Muscle of leg (tissue), 11 donors: ENCODE results near the gene SPTBN1. TPM values are rescaled to one million over a fixed set of nuclear protein-coding genes. Genes with fewer than 3 reads are reported as not detected.
A peak's percentile ranks its signal among the peaks of the same experiment; 100 is the strongest.

Source experiments
- DNase-seq: peaks from one replicate; pipeline ENCODE4 v3.0.0; 2013
- H3K27ac ChIP-seq: one replicate; pipeline ENCODE4 v1.5.1; 2013; ENCODE audit warnings: mild to moderate bottlenecking, low read length, control low read depth
- H3K27me3 ChIP-seq: one replicate; pipeline ENCODE4 v1.6.1; 2013; ENCODE audit warnings: low read length; ENCODE audit not compliant: control insufficient read depth, insufficient read depth
- H3K36me3 ChIP-seq: one replicate; pipeline ENCODE4 v1.6.1; 2013; ENCODE audit warnings: low read length; ENCODE audit not compliant: control insufficient read depth, insufficient read depth
- H3K4me1 ChIP-seq: one replicate; pipeline ENCODE4 v1.6.1; 2013; ENCODE audit warnings: low read length; ENCODE audit not compliant: control insufficient read depth, insufficient read depth
- H3K4me3 ChIP-seq: one replicate; pipeline ENCODE4 v1.5.1; 2013; ENCODE audit warnings: low read length, control low read depth
- H3K9me3 ChIP-seq: replicated peaks from 2 replicates; pipeline ENCODE4 v1.6.1; 2013; ENCODE audit warnings: low read depth, low read length; ENCODE audit not compliant: control insufficient read depth
- WGBS: methylation state at CpG from one replicate; pipeline ENCODE4 v1.1.5; 2013; ENCODE audit warnings: missing lambda C conversion rate; ENCODE audit not compliant: insufficient coverage; 5-methylcytosine and 5-hydroxymethylcytosine counted together
- polyA plus RNA-seq, 8 donors: library from polyadenylated mRNA; unstranded; fragments of 120-200 nt; gene quantifications; one replicate each; pipeline versions ENCODE4 v1.2.1 to v1.2.3, GENCODE V29; 2013; ENCODE audit warnings: inconsistent platforms in 1 of 8, low replicate concordance in 1 of 8; ENCODE audit not compliant: insufficient read length in 8 of 8, insufficient read depth in 1 of 8
- total RNA-seq: library from RNA; stranded (reverse); fragments of 120-200 nt; gene quantifications from one replicate; pipeline ENCODE4 v1.2.4, GENCODE V29; 2013

The SPTBN1 gene
- total and polyA plus RNA-seq, 9 donors = 228 to 333 (median 273) TPM

DNA sequence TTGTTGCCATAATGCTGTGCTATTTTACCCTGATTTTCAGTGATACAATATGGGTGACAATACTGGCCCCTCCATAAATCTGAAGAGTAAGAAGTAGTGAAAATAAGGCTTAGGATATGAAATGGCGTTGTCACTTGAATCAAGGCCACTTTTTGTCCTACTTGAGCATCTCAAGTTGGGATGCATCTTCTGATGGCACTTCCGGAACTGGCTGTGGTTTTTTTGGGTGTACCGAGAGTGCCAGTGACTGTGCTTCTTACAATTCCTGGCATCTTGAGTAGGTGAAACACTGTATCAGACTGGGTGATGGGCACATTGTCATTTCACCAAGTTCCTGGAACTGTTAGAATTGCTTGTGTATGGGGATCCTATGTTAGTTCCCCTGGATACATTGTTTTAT, 214.9 kb downstream of the SPTBN1 start:
- Histone ChIP-seq H3K27ac (no peak overlapping the region), H3K36me3 (peaks cover 58% of the 10 kb centered on the region), H3K27me3 (no peaks in the 10 kb centered on the region), H3K4me3 (no peak overlapping the region), H3K9me3 (no peaks in the 10 kb centered on the region), H3K4me1 (peaks cover 41% of the 10 kb centered on the region)
- WGBS = 100% methylated on average over 3 of the region's 3 CpGs
- no peak for DNase-seq

DNA sequence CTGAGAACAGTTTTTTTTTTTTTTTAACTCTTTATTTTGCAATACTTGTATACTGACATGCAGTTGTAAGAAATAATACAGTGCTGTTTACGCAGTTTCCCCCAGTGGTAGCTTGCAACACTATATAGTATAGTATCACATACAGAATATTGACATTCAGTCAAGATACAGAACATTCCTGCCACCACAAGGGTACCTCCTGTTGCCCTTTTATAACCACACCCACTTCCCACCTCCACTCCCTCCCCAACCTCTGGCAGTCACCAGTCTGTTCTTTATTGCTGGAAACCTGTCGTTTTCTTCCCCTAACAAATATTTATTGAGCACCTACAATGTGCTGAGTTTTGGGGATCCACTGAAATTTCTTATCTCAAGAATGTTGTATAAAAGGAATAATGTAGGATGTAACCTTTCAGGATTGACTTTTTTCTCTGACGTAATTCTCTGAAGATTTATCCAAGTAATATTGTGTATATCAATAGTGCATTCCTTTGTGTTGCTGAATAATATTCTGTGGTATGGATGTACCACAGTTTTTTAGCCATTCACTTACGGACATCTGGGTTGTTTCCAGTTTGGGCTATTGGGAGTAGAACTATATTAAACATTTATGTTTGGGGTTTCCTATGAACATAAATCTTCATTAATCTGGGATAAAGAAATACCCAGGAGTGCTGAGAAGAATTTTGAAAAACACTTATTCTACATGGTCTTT, 215.9 kb downstream of the SPTBN1 start:
- no peak for DNase-seq
- Histone ChIP-seq H3K4me1 (peaks cover 31% of the 10 kb centered on the region), H3K27me3 (no peaks in the 10 kb centered on the region), H3K9me3 (no peaks in the 10 kb centered on the region), H3K27ac (peak overlapping the region; percentile 93), H3K4me3 (no peak overlapping the region), H3K36me3 (peaks cover 49% of the 10 kb centered on the region)
- no CpG with 5 or more reads among the region's 4 CpGs for whole genome bisulfite sequencing

DNA sequence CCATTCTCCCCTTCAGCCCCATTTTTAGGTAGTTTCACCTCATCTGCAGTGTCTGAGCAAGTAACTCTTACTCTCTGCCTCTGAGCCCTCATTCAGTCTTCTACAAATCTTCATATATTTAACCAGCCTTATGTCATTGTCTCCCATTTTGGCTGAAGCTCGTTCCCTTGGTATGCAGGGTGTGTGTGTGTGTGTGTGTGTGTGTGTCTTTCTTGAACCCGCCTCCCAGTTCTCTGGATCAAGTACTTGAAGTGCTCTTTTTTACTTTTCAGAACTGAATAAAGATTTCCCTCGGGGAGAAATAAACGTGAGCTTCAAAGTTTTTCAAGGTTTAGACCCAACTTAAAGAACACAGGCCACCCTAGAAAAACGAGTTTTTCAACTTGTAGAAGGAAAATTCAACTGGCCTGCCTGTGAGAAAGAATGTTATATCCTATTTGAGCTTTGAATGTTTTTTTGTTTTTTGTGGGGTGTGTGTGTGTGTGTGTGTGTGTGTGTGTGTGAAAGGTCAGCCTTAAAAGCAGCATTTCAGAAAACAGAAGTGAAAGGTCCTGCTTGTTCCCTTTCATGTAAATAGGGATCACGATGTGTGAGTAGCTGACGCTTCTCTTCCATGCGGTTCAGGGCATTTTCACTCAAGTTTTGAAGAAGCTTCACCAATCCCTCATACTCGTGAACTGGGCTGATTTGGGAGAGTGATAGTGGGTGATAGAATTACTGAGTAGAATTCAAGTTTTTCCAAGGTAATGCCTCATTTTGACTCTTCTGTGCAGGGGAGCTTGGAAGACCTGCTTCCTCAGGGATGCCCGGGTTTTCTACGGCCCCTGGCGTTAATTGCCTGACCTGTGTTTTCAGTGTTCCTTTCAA, 216.7 kb downstream of the SPTBN1 start:
- peak; percentile 81 for DNase-seq
- Histone ChIP-seq H3K9me3 (no peaks in the 10 kb centered on the region), H3K27me3 (no peaks in the 10 kb centered on the region), H3K4me3 (no peak overlapping the region), H3K4me1 (peaks cover 28% of the 10 kb centered on the region), H3K36me3 (peaks cover 41% of the 10 kb centered on the region), H3K27ac (peak overlapping the region; percentile 93)
- WGBS = 47% methylated on average over 2 of the region's 12 CpGs

DNA sequence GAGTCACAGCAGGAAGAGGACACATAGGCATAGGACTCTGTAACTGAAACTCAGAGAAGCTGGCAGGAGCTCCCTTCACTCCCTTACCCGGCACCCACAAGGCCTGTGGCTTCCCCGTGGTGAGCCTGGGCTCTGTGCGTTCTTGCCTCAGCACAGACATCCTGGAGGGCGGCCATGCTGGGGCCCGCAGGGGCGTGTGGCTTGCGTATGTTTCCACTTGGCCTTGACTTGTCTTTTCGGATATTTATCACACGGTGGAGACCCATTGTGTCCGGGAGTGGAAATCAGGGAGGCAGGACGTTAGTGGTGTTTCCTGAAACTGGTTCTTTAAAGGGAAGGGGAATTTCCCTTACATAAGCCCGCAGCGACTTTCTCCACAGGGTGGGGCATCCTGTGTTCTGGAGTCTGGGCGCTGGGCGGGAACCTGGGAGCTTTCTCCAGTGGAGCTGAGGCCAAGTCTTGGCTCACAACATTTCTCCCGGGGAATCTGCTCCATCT, 217.4 kb downstream of the SPTBN1 start:
- Histone ChIP-seq H3K36me3 (peaks cover 33% of the 10 kb centered on the region), H3K9me3 (no peaks in the 10 kb centered on the region), H3K4me1 (peaks cover 25% of the 10 kb centered on the region), H3K27ac (peak overlapping the region; percentile 93), H3K27me3 (no peaks in the 10 kb centered on the region), H3K4me3 (no peak overlapping the region)
- 44% methylated on average over 13 of the region's 16 CpGs for WGBS
- peak; percentile 96 for DNase-seq

DNA sequence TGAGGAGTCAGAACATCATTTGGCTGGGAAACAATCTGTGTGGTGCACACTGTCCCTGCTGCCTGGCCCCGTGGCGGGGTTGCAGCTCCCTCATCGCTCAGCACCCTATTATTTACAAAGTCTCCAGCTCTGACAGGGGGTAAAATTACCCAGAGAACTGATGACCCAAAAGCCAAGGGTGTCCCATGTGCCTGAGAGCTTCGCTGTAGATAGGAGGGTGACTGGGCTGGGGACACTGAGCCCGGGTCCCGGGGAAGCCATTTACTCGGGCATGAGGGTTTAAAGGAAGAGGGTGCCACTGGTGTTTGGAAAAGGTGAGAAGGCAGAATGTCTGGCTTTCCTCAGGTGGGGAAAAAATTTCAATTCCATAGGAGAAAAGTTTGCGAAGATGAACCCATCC, 219.2 kb downstream of the SPTBN1 start:
- Histone ChIP-seq H3K27ac (no peak overlapping the region), H3K4me3 (no peak overlapping the region), H3K36me3 (peaks cover 18% of the 10 kb centered on the region), H3K4me1 (peaks cover 27% of the 10 kb centered on the region), H3K9me3 (no peaks in the 10 kb centered on the region), H3K27me3 (no peaks in the 10 kb centered on the region)
- WGBS = 87% methylated on average over 4 of the region's 8 CpGs
- DNase-seq = no peak

DNA sequence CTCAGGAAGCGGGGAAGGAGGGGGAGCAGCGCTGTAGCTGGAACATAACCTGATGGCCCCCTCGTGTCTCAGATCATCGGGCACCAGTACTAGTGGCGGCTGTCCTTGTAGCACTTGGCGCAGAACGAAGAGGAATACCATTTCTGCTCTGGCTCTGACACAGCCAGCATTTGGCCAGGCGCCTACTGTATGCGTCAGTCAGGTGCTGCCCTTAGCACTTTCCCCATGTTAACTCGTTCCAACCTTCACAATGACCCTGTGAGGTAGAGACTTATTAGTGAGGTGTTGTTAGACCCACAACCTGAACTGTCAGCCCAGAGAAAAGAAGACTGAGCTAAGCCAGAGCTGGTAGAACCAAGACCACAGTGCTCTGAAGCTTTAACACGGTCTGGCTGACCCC, 219.6 kb downstream of the SPTBN1 start:
- no peak for DNase-seq
- Histone ChIP-seq H3K36me3 (peaks cover 13% of the 10 kb centered on the region), H3K27ac (no peak overlapping the region), H3K27me3 (no peaks in the 10 kb centered on the region), H3K4me1 (peaks cover 30% of the 10 kb centered on the region), H3K4me3 (no peak overlapping the region), H3K9me3 (no peaks in the 10 kb centered on the region)
- WGBS = 68% methylated on average over 6 of the region's 11 CpGs

DNA sequence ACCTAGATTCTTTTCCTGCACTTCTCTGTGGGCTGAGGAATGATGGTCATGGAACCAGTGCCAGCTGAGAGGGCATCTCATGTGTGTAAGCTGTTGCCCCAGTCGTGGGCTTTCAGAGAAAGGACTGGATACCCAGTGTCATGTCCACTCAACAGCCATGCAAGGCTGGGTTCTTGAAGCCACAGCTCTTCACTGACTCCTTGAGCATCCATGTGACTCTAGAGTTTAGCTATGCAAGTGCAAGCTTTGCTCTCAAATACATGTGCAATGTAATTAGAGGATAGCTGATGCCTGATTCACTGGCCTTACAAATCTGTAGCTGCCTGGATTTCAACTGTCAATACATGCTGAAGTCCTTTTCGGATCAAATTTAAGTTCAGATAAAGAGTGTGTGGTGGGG, 220.5 kb downstream of the SPTBN1 start:
- no peak overlapping the region for H3K4me3 ChIP-seq
- no peaks in the 10 kb centered on the region for H3K27me3 ChIP-seq
- H3K4me1 ChIP-seq = peaks cover 31% of the 10 kb centered on the region
- no peak overlapping the region for H3K27ac ChIP-seq
- 72% methylated on average over 2 of the region's 2 CpGs for WGBS
- H3K36me3 ChIP-seq = peaks cover 9% of the 10 kb centered on the region
- no peaks in the 10 kb centered on the region for H3K9me3 ChIP-seq
- DNase-seq = no peak

DNA sequence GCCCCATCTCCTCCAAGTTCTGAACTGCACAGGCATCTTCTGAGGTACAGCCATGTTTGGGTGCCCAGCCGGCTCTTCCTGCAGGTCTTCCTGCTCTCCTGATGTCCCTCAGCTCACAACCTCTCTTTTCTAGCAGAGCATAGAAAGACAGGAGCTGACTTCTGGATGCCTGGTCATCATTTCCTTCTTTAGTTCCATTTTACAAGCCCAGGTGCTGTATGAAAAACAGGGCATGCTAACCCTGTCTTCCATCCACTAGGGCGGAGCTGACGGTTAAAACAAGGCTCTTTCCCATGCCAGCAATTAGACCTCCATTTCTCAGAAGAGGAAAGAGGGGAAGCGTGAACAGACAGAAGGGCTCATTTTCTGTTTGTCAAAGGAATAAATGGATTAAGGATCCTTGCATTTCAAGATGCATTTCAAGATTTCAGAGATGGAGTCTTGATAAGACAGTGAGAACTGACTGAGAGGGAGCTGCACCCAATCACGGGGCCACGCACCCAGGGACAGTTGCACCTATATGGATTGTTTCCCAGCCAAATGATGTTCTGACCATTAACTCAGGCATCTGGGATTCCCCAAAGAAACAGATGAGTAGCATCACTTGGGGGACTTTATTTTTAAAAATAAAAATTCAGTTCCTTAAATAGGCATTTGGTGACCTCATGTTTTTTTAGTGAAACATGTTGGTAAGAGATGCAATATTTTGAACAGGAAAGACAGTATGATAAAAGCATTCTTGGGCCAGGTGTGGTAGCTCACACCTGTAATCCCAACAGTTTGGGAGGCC, 221.5 kb downstream of the SPTBN1 start:
- Histone ChIP-seq H3K36me3 (peaks cover 4% of the 10 kb centered on the region), H3K27me3 (no peaks in the 10 kb centered on the region), H3K9me3 (no peaks in the 10 kb centered on the region), H3K4me3 (no peak overlapping the region), H3K27ac (no peak overlapping the region), H3K4me1 (peaks cover 31% of the 10 kb centered on the region)
- WGBS = 85% methylated on average over 3 of the region's 6 CpGs
- no peak for DNase-seq

DNA sequence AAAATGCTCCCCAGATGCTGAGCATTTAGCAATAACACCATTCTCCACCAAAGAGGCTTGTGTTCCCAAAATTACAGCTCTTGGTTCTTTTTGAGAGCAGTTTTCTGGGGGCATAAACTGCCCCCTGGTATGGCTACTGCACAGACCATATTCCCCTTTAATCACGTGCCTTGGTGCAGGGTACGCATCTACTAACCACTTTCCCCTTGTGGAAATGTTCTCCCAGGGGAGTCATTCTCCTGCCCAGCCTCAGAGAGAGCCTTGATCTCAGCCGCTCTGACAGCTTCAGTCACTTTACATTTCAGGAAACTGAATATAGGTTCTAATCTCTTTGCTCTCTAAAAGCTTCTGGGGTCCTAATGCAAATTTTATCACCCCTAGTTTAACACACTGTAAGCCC, 222.6 kb downstream of the SPTBN1 start:
- Histone ChIP-seq H3K4me3 (no peak overlapping the region), H3K4me1 (peaks cover 23% of the 10 kb centered on the region), H3K27me3 (no peaks in the 10 kb centered on the region), H3K9me3 (no peaks in the 10 kb centered on the region), H3K27ac (no peak overlapping the region), H3K36me3 (no peaks in the 10 kb centered on the region)
- WGBS = 40% methylated on average over 3 of the region's 3 CpGs
- no peak for DNase-seq
